ENCODE measurements around the gene NOL3. TPM values are rescaled to one million over a fixed set of nuclear protein-coding genes. Genes with fewer than 3 reads are reported as not detected.

Gene NOL3
- polyA plus RNA-seq, 1 donor = 5.8 TPM

DNA sequence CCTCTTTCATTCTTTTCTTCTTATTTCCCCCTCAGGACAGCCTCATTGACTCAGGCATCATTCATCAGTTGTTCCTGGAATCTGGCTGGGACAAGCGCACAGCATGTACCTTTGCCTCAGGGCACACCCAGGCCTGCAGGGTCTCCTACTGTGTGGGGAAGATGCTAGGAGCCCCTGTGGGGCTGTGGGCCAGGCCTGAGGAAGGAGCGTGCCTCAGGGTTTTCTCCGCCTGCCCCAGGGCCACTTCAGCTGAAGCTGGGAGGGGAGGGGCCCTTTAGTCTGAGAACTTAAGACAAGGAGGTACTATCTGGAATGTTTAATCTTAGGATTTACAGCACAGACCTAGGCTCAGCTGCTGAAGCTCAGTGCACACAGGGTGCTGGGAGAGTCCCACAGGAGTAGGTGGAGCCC is 36.5 kb downstream of the NOL3 start:
- H3K4me1 ChIP-seq (ENCODE audit: control insufficient read depth, insufficient read depth, low read length) = no peaks in the 10 kb centered on the region
- H3K27me3 ChIP-seq (ENCODE audit: control insufficient read depth, insufficient read depth, low read length) = no peaks in the 10 kb centered on the region
- H3K36me3 ChIP-seq (ENCODE audit: control insufficient read depth, insufficient read depth, low read length) = peaks cover 29% of the 10 kb centered on the region
- no peaks in the 10 kb centered on the region for H3K9me3 ChIP-seq (ENCODE audit: control insufficient read depth, low read depth, low read length)
- no peak overlapping the region for H3K4me3 ChIP-seq (ENCODE audit: low read length)
- WGBS (ENCODE audit: insufficient coverage, low lambda C conversion rate) = no CpG with 5 or more reads among the region's 3 CpGs
- no peak for DNase-seq
- H3K27ac ChIP-seq (ENCODE audit: low read length) = no peak overlapping the region

DNA sequence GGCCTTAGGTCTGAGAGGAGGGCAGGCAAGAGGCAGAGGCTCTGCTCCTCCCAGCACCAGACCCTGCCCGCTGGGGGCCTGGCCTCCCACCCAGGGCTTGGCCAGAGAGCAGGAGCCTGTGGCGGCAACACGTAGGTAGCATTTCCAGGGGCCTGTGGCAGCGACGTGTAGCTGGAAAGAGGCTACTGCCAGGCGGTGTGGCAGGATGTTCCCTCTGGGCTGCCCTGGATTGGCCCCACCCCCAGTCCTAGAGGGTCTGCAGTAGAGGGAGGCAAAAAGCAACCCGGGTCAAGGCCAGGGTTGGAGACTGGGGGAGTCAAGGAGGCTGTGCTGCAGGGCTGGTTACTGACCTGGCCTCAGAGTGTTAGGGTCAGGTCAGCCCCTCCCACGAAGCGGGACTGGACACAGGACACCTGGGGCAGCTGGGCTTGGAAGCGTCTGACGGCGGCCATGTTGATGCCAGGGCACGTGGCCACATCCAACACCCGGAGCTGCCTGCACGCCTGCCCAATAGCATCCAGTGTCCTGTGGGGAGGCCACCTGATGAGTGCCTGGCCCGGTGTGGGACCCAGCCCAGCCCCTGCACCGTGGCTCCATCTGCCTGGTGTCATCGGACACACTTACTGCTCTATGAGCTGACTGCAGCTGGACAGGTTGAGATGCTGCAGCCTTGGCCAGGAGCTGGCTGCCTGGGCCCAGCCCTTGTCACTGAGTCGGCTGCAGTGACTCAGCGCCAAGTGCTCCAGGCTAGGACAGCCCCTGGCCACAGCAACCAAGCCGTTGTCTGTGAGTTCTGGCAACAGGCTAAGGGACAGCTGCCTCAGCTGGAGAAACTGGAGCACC is 37.1 kb downstream of the NOL3 start:
- WGBS (ENCODE audit: insufficient coverage, low lambda C conversion rate) = no CpG with 5 or more reads among the region's 21 CpGs
- DNase-seq = no peak
- Histone ChIP-seq H3K4me3 (ENCODE audit: low read length) (no peak overlapping the region), H3K27me3 (ENCODE audit: control insufficient read depth, insufficient read depth, low read length) (no peaks in the 10 kb centered on the region), H3K27ac (ENCODE audit: low read length) (no peak overlapping the region), H3K4me1 (ENCODE audit: control insufficient read depth, insufficient read depth, low read length) (no peaks in the 10 kb centered on the region), H3K9me3 (ENCODE audit: control insufficient read depth, low read depth, low read length) (no peaks in the 10 kb centered on the region), H3K36me3 (ENCODE audit: control insufficient read depth, insufficient read depth, low read length) (peaks cover 23% of the 10 kb centered on the region)

DNA sequence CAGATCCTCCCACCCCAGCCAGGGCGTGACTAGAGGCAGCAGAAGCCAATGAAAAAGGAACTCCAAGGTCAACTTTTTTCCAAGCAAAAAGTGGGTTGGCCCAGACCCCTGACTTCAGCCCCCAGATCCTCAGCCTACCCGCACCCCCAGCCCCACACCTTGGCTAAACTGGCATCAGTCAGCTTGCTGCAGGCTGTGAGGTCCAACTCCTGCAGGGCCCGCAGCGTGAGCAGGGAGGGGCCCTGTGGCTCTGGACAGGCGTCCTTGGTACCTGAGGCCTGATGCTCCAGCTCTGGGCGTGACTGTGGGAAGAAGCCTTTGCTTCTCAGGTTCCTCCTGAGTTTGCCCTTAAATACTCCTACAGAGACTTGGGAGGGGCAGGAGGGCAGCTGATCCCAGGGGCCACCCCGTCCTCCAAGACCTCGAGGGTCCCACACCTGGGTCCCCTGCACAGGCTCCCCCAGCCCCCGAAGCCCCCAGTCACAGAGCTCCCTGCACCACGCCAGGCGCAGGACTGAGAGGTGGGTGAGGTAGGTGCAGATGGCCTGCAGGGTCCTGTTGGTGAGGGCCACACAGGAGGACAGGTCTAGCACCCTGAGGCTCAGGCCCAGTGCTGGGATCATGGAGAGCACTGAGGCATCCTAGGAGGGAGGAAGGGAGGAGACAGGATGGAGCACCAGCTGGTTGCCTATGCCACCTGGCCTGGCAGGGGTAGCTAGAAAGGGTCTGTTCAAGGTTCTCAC is 38.0 kb downstream of the NOL3 start:
- H3K36me3 ChIP-seq (ENCODE audit: control insufficient read depth, insufficient read depth, low read length) = peaks cover 14% of the 10 kb centered on the region
- no CpG with 5 or more reads among the region's 11 CpGs for WGBS (ENCODE audit: insufficient coverage, low lambda C conversion rate)
- H3K4me3 ChIP-seq (ENCODE audit: low read length) = no peak overlapping the region
- no peaks in the 10 kb centered on the region for H3K9me3 ChIP-seq (ENCODE audit: control insufficient read depth, low read depth, low read length)
- H3K27me3 ChIP-seq (ENCODE audit: control insufficient read depth, insufficient read depth, low read length) = no peaks in the 10 kb centered on the region
- no peak overlapping the region for H3K27ac ChIP-seq (ENCODE audit: low read length)
- H3K4me1 ChIP-seq (ENCODE audit: control insufficient read depth, insufficient read depth, low read length) = no peaks in the 10 kb centered on the region
- no peak for DNase-seq

DNA sequence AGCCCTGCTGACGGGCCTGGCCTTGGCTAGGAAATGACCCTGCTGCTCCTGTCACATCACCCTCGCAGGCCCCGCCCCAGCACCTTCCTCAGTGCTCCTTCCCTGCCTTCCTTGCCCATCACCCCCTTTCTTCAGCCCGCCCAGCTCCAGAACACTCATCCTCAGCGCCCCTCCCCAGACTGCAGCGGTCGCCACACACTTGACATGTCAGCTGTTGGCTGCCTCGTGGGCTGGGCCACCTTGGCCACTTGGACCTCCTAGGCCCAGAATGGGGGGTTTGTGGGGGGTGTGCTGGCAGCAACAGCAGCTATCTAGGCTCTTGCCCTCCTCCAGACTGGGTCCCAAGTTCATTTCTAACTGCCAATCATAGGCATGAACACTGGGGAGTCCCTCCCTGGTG is 39.2 kb downstream of the NOL3 start:
- no peak for DNase-seq
- no peak overlapping the region for H3K27ac ChIP-seq (ENCODE audit: low read length)
- H3K4me3 ChIP-seq (ENCODE audit: low read length) = no peak overlapping the region
- H3K4me1 ChIP-seq (ENCODE audit: control insufficient read depth, insufficient read depth, low read length) = no peaks in the 10 kb centered on the region
- no peaks in the 10 kb centered on the region for H3K9me3 ChIP-seq (ENCODE audit: control insufficient read depth, low read depth, low read length)
- no peaks in the 10 kb centered on the region for H3K27me3 ChIP-seq (ENCODE audit: control insufficient read depth, insufficient read depth, low read length)
- no CpG with 5 or more reads among the region's 8 CpGs for WGBS (ENCODE audit: insufficient coverage, low lambda C conversion rate)
- peaks cover 5% of the 10 kb centered on the region for H3K36me3 ChIP-seq (ENCODE audit: control insufficient read depth, insufficient read depth, low read length)

DNA sequence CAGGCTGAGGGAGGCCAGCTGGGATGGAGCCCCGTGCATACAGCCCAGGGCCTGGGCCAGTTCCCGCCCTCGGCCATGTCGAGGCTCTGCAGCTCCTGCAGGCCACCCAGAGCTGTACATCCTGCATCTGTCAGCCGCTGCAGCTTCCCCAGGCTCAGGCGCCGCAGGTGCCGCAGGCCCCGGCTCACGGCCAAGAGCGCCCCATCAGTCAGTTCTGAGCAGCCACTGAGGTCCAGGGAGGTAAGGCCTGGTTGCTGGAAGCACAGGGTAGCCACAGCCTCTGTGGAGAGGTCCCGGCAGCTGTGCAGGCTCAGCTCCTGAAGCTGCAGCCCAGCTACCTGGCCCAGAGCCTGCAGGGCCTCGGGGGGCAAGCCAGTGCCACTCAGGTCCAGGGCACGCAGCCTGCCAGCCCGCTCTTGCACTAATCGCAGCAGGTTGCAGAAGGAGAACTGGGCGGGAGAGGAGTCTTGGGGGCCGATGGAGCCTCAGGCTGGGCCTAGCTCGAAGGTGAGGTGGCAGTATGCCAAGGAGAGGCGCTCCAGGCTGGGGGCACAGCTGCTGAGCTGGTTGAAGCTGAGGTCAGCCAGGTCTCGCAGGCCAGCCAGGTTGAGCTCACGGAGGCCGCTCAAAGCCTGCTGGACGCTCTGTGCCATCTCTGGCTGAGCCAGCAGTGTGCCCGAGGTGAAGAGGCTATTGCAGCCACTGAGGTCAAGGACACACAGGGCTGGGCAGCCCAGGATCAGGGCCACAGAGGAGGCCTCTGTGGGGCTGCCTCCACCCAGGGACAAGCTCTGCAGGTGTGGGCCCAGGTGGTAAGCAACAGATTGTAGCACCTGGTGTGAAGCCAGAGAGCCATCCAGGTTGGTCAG is 40.0 kb downstream of the NOL3 start:
- no CpG with 5 or more reads among the region's 25 CpGs for whole genome bisulfite sequencing (ENCODE audit: insufficient coverage, low lambda C conversion rate)
- no peak for DNase-seq

DNA sequence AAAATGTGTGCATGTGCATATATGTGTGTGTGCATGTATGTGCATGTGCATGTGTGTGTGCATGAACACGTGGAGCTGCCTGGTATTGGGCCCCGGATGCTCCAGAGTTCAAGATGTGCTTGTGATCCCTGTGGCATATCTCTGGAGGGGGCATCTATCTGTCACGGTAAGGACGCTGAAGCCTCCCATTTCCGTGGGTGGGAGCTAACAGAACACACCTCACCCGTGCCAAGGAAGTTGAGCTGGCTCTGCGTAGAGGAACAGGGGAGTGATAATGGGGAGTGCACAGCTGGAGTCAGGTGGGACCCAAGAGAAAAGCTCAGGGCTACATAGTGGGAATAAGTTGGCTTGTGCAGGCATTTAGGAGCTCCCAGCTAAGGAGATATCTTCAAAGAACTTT is 41.3 kb downstream of the NOL3 start:
- no peak overlapping the region for H3K27ac ChIP-seq (ENCODE audit: low read length)
- H3K27me3 ChIP-seq (ENCODE audit: control insufficient read depth, insufficient read depth, low read length) = no peaks in the 10 kb centered on the region
- WGBS (ENCODE audit: insufficient coverage, low lambda C conversion rate) = no CpG with 5 or more reads among the region's 7 CpGs
- no peaks in the 10 kb centered on the region for H3K36me3 ChIP-seq (ENCODE audit: control insufficient read depth, insufficient read depth, low read length)
- H3K9me3 ChIP-seq (ENCODE audit: control insufficient read depth, low read depth, low read length) = no peaks in the 10 kb centered on the region
- no peak for DNase-seq
- no peak overlapping the region for H3K4me3 ChIP-seq (ENCODE audit: low read length)
- no peaks in the 10 kb centered on the region for H3K4me1 ChIP-seq (ENCODE audit: control insufficient read depth, insufficient read depth, low read length)

More for the DNA sequence above, 40.0 kb downstream of the NOL3 start:
- H3K36me3 ChIP-seq (ENCODE audit: control insufficient read depth, insufficient read depth, low read length) = peaks cover 4% of the 10 kb centered on the region
- H3K27ac ChIP-seq (ENCODE audit: low read length) = no peak overlapping the region
- H3K4me3 ChIP-seq (ENCODE audit: low read length) = no peak overlapping the region
- H3K9me3 ChIP-seq (ENCODE audit: control insufficient read depth, low read depth, low read length) = no peaks in the 10 kb centered on the region
- no peaks in the 10 kb centered on the region for H3K4me1 ChIP-seq (ENCODE audit: control insufficient read depth, insufficient read depth, low read length)
- no peaks in the 10 kb centered on the region for H3K27me3 ChIP-seq (ENCODE audit: control insufficient read depth, insufficient read depth, low read length)

DNA sequence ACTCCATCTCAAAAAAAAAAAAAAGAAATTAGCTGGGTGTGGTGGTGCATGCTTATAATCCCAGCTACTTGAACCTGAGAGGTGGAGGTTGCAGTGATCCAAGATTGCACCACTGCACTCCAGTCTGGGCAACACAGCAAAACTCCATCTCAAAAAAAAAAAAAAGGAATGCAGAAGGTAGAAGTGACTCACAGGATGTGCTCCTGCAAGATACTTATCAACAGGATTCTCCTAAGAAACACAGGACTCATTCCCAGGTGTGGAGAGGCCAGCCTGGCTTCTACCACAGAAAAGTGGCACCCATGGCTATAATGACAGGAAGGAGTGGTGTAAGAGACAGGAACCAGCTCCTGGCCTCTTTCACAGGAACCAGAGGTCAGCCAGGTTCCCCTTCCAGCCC is 42.4 kb downstream of the NOL3 start:
- peaks cover 2% of the 10 kb centered on the region for H3K36me3 ChIP-seq (ENCODE audit: control insufficient read depth, insufficient read depth, low read length)
- no peak overlapping the region for H3K27ac ChIP-seq (ENCODE audit: low read length)
- H3K9me3 ChIP-seq (ENCODE audit: control insufficient read depth, low read depth, low read length) = no peaks in the 10 kb centered on the region
- DNase-seq = no peak
- no peaks in the 10 kb centered on the region for H3K27me3 ChIP-seq (ENCODE audit: control insufficient read depth, insufficient read depth, low read length)
- H3K4me3 ChIP-seq (ENCODE audit: low read length) = no peak overlapping the region
- no peaks in the 10 kb centered on the region for H3K4me1 ChIP-seq (ENCODE audit: control insufficient read depth, insufficient read depth, low read length)

DNA sequence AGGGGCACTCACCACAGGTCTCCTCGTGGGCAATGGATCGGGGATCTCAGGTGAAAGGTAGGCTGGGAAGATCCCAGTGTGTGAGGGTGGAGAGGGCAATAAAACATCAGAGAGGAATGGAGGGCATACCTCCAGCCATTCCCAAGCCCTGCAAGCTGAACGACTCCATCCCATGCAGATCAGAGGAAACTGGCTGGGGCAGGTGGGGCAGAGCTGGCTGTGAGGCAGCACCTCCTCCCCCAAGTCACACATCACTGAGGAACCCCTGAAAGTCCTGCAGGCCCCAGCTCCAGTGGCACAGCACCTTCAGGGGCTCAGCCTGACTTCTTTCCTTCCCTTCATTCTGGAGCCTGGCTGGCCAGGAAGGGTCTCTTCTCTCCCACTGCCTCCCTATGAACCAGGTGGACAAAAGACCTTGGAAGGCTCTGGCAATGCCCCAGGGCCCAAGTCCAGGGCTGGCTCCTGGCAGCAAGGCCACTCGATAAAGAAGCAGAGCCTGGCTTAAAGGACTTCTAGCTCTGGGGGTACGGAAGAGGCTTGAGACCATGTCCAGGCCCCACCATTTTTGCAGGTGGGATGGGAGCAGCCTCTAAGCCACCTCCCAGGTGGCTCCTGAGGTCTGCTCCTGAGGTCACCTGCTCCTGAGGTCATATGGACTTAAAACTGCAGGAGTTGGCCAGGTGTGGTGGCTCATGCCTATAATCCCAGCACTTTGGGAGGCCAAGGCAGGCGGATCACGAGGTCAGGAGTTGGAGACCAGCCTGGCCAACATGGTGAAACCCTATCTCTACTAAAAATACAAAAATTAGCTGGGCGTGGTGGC is 43.1 kb downstream of the NOL3 start:
- no peaks in the 10 kb centered on the region for H3K27me3 ChIP-seq (ENCODE audit: control insufficient read depth, insufficient read depth, low read length)
- H3K4me3 ChIP-seq (ENCODE audit: low read length) = no peak overlapping the region
- H3K9me3 ChIP-seq (ENCODE audit: control insufficient read depth, low read depth, low read length) = no peaks in the 10 kb centered on the region
- no peaks in the 10 kb centered on the region for H3K4me1 ChIP-seq (ENCODE audit: control insufficient read depth, insufficient read depth, low read length)
- no peak overlapping the region for H3K27ac ChIP-seq (ENCODE audit: low read length)
- WGBS (ENCODE audit: insufficient coverage, low lambda C conversion rate) = no CpG with 5 or more reads among the region's 8 CpGs
- H3K36me3 ChIP-seq (ENCODE audit: control insufficient read depth, insufficient read depth, low read length) = peaks cover 2% of the 10 kb centered on the region
- no peak for DNase-seq

DNA sequence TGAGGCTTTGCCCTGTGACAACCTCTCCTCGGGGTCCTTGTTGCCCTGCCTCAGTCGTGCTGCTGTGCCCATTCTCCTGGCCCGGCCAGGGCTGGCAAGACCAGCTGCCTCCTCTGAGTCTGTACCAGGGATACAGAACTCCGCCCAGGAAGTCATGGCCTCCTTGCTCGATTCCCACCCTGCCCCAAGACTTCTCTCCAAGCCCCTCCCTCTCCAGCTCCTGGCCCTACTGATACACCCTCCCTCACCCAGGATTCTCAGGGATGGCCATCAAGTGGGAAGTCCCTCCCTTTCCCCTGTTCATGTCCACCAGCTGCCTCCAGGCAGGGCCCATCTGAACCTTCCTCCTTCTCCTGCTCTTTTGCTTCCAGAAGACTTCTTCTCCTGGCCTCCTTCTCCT is 45.4 kb downstream of the NOL3 start:
- Histone ChIP-seq H3K4me1 (ENCODE audit: control insufficient read depth, insufficient read depth, low read length) (no peaks in the 10 kb centered on the region), H3K36me3 (ENCODE audit: control insufficient read depth, insufficient read depth, low read length) (peaks cover 2% of the 10 kb centered on the region)

More for the DNA sequence above, 45.4 kb downstream of the NOL3 start:
- WGBS (ENCODE audit: insufficient coverage, low lambda C conversion rate) = no CpG with 5 or more reads among the region's 5 CpGs
- H3K9me3 ChIP-seq (ENCODE audit: control insufficient read depth, low read depth, low read length) = no peaks in the 10 kb centered on the region
- H3K27me3 ChIP-seq (ENCODE audit: control insufficient read depth, insufficient read depth, low read length) = no peaks in the 10 kb centered on the region
- no peak overlapping the region for H3K27ac ChIP-seq (ENCODE audit: low read length)
- H3K4me3 ChIP-seq (ENCODE audit: low read length) = no peak overlapping the region
- no peak for DNase-seq

Data from large intestine (tissue), 3 donors.